ENCODE measurements around the gene PTPRG. TPM values are rescaled to one million over a fixed set of nuclear protein-coding genes. Genes with fewer than 3 reads are reported as not detected.
A peak's percentile ranks its signal among the peaks of the same experiment; 100 is the strongest.

Gene PTPRG
- total and polyA plus RNA-seq, 8 donors, result 50.9 to 88.4 (median 54.4) TPM

GRCh38 chr3:61665121-61665520 is 103.8 kb downstream of the PTPRG start:
- Histone ChIP-seq H3K27me3 (no peaks in the 10 kb centered on the region), H3K4me3 (no peak overlapping the region), H3K27ac (no peak overlapping the region), H3K36me3 (no peaks in the 10 kb centered on the region), H3K9me3 (no peaks in the 10 kb centered on the region), H3K4me1 (peaks cover 0 to 5% of the 10 kb centered on the region in 2 donors)
- no peak for TF ChIP-seq CTCF (IDR thresholded peaks at IDR 0.05)
- intact Hi-C loops (cut with DNase I), result no loop called here
- ATAC-seq (no peak), DNase-seq (no peak)

GRCh38 chr3:61665987-61666386 is 104.6 kb downstream of the PTPRG start:
- ATAC-seq (no peak), DNase-seq (no peak)
- peaks cover 0 to 5% of the 10 kb centered on the region in 2 donors for H3K4me1 ChIP-seq
- intact Hi-C loops (cut with DNase I), result no loop called here
- no peak overlapping the region for H3K4me3 ChIP-seq
- H3K36me3 ChIP-seq, result no peaks in the 10 kb centered on the region
- H3K27me3 ChIP-seq, result no peaks in the 10 kb centered on the region
- H3K9me3 ChIP-seq, result no peaks in the 10 kb centered on the region
- H3K27ac ChIP-seq, result no peak overlapping the region
- TF ChIP-seq CTCF (IDR thresholded peaks at IDR 0.05), result no peak

- no peak for ATAC-seq
- Histone ChIP-seq H3K9me3 (no peaks in the 10 kb centered on the region), H3K4me3 (no peak overlapping the region), H3K27me3 (no peaks in the 10 kb centered on the region), H3K4me1 (peaks cover 0 to 5% of the 10 kb centered on the region in 2 donors), H3K36me3 (no peaks in the 10 kb centered on the region), H3K27ac (no peak overlapping the region)
- TF ChIP-seq CTCF (IDR thresholded peaks at IDR 0.05), result no peak
- no peak for DNase-seq
- intact Hi-C loops (cut with DNase I), result no loop called here
Observed at GRCh38 chr3:61666615-61667330, 105.4 kb downstream of the PTPRG start.

- intact Hi-C loops (cut with DNase I), result no loop called here
Observed at GRCh38 chr3:61667383-61667782, 106.0 kb downstream of the PTPRG start.

GRCh38 chr3:61667814-61668213 is 106.4 kb downstream of the PTPRG start:
- no peaks in the 10 kb centered on the region for H3K36me3 ChIP-seq
- intact Hi-C loops (cut with DNase I), result no loop called here
- TF ChIP-seq CTCF (IDR thresholded peaks at IDR 0.05), result no peak
- H3K9me3 ChIP-seq, result no peaks in the 10 kb centered on the region
- no peaks in the 10 kb centered on the region for H3K27me3 ChIP-seq
- ATAC-seq, result no peak
- H3K4me1 ChIP-seq, result peaks cover 0 to 5% of the 10 kb centered on the region in 2 donors
- H3K27ac ChIP-seq, result no peak overlapping the region
- peak in 1 of 4 donors; percentile 19 for DNase-seq
- H3K4me3 ChIP-seq, result no peak overlapping the region

More at GRCh38 chr3:61667383-61667782, 106.0 kb downstream of the PTPRG start:
- no peaks in the 10 kb centered on the region for H3K9me3 ChIP-seq
- H3K27ac ChIP-seq, result no peak overlapping the region
- no peaks in the 10 kb centered on the region for H3K36me3 ChIP-seq
- peaks cover 0 to 5% of the 10 kb centered on the region in 2 donors for H3K4me1 ChIP-seq
- no peak for TF ChIP-seq CTCF (IDR thresholded peaks at IDR 0.05)
- no peak overlapping the region for H3K4me3 ChIP-seq
- no peaks in the 10 kb centered on the region for H3K27me3 ChIP-seq
- ATAC-seq (no peak), DNase-seq (no peak)

Data from left lung (tissue), 10 donors.